Activated T-helper 17 cell treated with anti-CD3 and anti-CD28 coated beads, Interleukin-2, amount 50 U/mL, for 72 hours (primary cell): Measurements from ENCODE around the gene SARS1. TPM values are rescaled to one million over a fixed set of nuclear protein-coding genes. Genes with fewer than 3 reads are reported as not detected.

Source experiments
- ATAC-seq: fragments of 150-1000 bp; cut with Tn5 transposase; replicated peaks from 2 replicates; pipeline ENCODE4 v1.10.0; 2021; ENCODE audit warnings: mild to moderate bottlenecking, moderate library complexity
- H3K27ac Mint-ChIP-seq: one replicate; pipeline ENCODE4 v1.8.0; 2022; ENCODE audit warnings: mixed read lengths
- H3K27me3 Mint-ChIP-seq: one replicate; pipeline ENCODE4 v1.8.0; 2022; ENCODE audit warnings: mixed read lengths
- H3K36me3 Mint-ChIP-seq: one replicate; pipeline ENCODE4 v1.8.0; 2022; ENCODE audit warnings: low read depth, mild to moderate bottlenecking, mixed read lengths
- H3K4me1 Mint-ChIP-seq: one replicate; pipeline ENCODE4 v1.8.0; 2022; ENCODE audit warnings: mixed read lengths
- H3K4me3 Mint-ChIP-seq: one replicate; pipeline ENCODE4 v1.8.0; 2022; ENCODE audit warnings: mild to moderate bottlenecking, mixed read lengths
- H3K9me3 Mint-ChIP-seq: one replicate; pipeline ENCODE4 v1.8.0; 2022; ENCODE audit warnings: mixed read lengths
- total RNA-seq, 2 donors: library from RNA; stranded (reverse); gene quantifications; one replicate each; pipeline ENCODE4 v1.2.3, GENCODE V29; 2022

The SARS1 gene
- total RNA-seq, 2 donors from 2014 or later = 116 to 168 TPM

GRCh38 chr1:109229531-109230127, 15.9 kb downstream of the SARS1 start:
- H3K4me1 Mint-ChIP-seq = peaks cover 5% of the 10 kb centered on the region
- H3K36me3 Mint-ChIP-seq = peaks cover 99% of the 10 kb centered on the region

DNA sequence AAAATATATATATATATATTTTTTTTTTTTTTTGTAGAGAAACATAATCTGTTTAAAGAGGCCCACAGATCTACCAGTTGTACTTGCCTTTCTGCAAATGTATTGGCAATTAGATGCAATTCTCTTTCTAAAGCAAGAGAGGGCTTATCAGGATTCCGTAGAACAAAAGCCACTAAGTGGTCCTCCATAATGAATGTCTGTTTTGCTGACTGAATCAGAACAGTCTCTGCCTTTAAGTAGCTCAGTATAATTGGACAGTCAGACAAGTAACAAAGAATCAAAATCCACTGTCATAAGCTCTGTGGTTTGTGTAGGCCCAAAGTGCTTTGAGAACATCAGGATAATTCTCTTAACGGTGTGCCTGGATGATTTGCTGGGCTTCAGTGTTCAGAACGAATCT, 17.3 kb downstream of the SARS1 start:
- Mint-ChIP-seq H3K27ac (no peak overlapping the region), H3K36me3 (peaks cover 99% of the 10 kb centered on the region), H3K27me3 (no peaks in the 10 kb centered on the region), H3K4me1 (peaks cover 5% of the 10 kb centered on the region), H3K4me3 (no peak overlapping the region), H3K9me3 (no peaks in the 10 kb centered on the region)
- no peak for ATAC-seq

More at GRCh38 chr1:109229531-109230127, 15.9 kb downstream of the SARS1 start:
- no peak overlapping the region for H3K27ac Mint-ChIP-seq
- ATAC-seq = no peak
- H3K9me3 Mint-ChIP-seq = no peaks in the 10 kb centered on the region
- no peak overlapping the region for H3K4me3 Mint-ChIP-seq
- H3K27me3 Mint-ChIP-seq = no peaks in the 10 kb centered on the region

DNA sequence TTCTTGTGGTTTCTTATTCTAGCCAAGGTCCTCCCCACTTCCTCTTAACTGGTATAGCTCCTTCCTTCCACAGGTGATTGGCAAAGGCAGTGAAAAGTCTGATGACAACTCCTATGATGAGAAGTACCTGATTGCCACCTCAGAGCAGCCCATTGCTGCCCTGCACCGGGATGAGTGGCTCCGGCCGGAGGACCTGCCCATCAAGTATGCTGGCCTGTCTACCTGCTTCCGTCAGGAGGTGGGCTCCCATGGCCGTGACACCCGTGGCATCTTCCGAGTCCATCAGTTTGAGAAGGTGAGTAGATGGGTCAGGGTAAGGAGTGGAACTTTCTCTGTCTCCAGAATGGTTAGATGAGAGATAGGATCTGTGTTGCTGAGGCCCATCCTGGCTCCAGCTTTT, 21.4 kb downstream of the SARS1 start:
- H3K9me3 Mint-ChIP-seq = no peaks in the 10 kb centered on the region
- peaks cover 90% of the 10 kb centered on the region for H3K36me3 Mint-ChIP-seq
- H3K4me1 Mint-ChIP-seq = peaks cover 5% of the 10 kb centered on the region
- no peaks in the 10 kb centered on the region for H3K27me3 Mint-ChIP-seq
- ATAC-seq = no peak
- H3K4me3 Mint-ChIP-seq = no peak overlapping the region
- peak overlapping the region; percentile 10 for H3K27ac Mint-ChIP-seq

GRCh38 chr1:109237512-109237911, 23.8 kb downstream of the SARS1 start:
- Mint-ChIP-seq H3K4me1 (peaks cover 12% of the 10 kb centered on the region), H3K4me3 (no peak overlapping the region), H3K9me3 (no peaks in the 10 kb centered on the region), H3K36me3 (peaks cover 66% of the 10 kb centered on the region), H3K27me3 (peaks cover 3% of the 10 kb centered on the region), H3K27ac (peak overlapping the region; percentile 41)
- ATAC-seq = no peak

GRCh38 chr1:109238382-109238781, 24.7 kb downstream of the SARS1 start:
- H3K36me3 Mint-ChIP-seq = peaks cover 58% of the 10 kb centered on the region
- no peak for ATAC-seq
- peaks cover 12% of the 10 kb centered on the region for H3K4me1 Mint-ChIP-seq
- no peak overlapping the region for H3K4me3 Mint-ChIP-seq
- no peak overlapping the region for H3K27ac Mint-ChIP-seq
- H3K27me3 Mint-ChIP-seq = peaks cover 5% of the 10 kb centered on the region
- no peaks in the 10 kb centered on the region for H3K9me3 Mint-ChIP-seq

DNA sequence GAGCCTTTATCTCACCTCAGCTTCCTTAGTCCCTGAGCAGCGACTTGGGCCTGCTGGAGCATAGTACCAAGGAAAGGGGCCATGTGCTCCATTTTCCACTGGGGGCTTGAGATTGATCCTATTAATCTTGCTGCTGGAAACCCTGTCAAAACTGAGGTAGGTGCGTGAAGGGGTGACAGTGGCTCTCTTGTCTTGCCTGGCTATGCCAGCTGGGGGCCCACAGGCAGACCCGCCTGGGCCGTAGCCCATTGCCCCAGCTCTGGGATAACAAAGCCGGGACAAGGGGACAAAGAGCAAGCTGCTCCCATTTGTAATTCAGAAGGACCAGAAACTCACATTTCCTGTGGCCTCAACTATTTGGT, 25.3 kb downstream of the SARS1 start:
- Mint-ChIP-seq H3K4me1 (peaks cover 12% of the 10 kb centered on the region), H3K9me3 (no peaks in the 10 kb centered on the region), H3K36me3 (peaks cover 51% of the 10 kb centered on the region), H3K27me3 (peaks cover 5% of the 10 kb centered on the region), H3K4me3 (no peak overlapping the region), H3K27ac (no peak overlapping the region)
- no peak for ATAC-seq

DNA sequence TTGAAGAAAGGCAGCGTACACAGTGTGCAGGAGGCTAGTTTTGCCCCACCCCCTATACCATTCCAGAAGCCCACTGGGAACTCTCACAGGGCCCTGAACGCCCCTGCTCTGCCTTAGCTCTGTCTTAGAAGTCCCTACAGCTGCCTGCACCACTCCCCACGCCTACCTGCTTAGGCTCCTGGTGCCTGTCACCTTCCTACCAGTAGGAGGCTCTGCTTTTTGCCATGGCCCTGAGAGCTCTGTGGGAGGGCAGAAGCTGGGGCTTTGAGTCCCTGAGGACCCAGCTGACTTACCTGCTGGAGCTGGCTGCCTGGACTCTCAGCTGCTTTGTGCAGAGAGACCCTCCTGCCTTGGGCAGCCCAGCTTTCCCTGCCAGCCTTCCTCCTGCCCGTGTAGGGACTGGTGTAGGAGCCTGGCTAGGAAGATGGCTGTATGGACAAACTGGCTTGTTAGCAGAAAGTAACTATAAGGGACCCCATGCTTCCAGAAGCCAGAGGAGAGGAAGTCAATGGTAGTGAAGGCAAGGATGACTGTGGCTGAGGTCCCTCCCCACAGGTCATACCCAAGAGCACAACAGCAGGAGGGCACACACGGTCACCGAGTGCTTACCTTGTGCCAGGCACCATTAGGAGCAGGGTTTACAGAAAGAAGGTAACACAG, 25.8 kb downstream of the SARS1 start:
- peaks cover 9% of the 10 kb centered on the region for H3K27me3 Mint-ChIP-seq
- no peaks in the 10 kb centered on the region for H3K9me3 Mint-ChIP-seq
- peak overlapping the region; percentile 39 for H3K27ac Mint-ChIP-seq
- H3K36me3 Mint-ChIP-seq = peaks cover 46% of the 10 kb centered on the region
- no peak overlapping the region for H3K4me3 Mint-ChIP-seq
- peak; percentile 73 for ATAC-seq
- peaks cover 12% of the 10 kb centered on the region for H3K4me1 Mint-ChIP-seq

- ATAC-seq = peak; percentile 28
- Mint-ChIP-seq H3K9me3 (no peaks in the 10 kb centered on the region), H3K36me3 (peaks cover 37% of the 10 kb centered on the region), H3K27me3 (peaks cover 9% of the 10 kb centered on the region), H3K4me3 (no peak overlapping the region), H3K27ac (peak overlapping the region; percentile 39), H3K4me1 (peaks cover 12% of the 10 kb centered on the region)
Measured at GRCh38 chr1:109240158-109241152, 26.7 kb downstream of the SARS1 start.

GRCh38 chr1:109241344-109241743, 27.6 kb downstream of the SARS1 start:
- peaks cover 10% of the 10 kb centered on the region for H3K27me3 Mint-ChIP-seq
- peaks cover 28% of the 10 kb centered on the region for H3K36me3 Mint-ChIP-seq
- no peak for ATAC-seq
- H3K4me1 Mint-ChIP-seq = peaks cover 12% of the 10 kb centered on the region
- H3K4me3 Mint-ChIP-seq = no peak overlapping the region
- H3K9me3 Mint-ChIP-seq = no peaks in the 10 kb centered on the region
- no peak overlapping the region for H3K27ac Mint-ChIP-seq

- Mint-ChIP-seq H3K4me3 (no peak overlapping the region), H3K27ac (peak overlapping the region; percentile 24), H3K36me3 (peaks cover 23% of the 10 kb centered on the region), H3K9me3 (no peaks in the 10 kb centered on the region), H3K4me1 (peaks cover 12% of the 10 kb centered on the region), H3K27me3 (peaks cover 14% of the 10 kb centered on the region)
- ATAC-seq = no peak
Measured at GRCh38 chr1:109241841-109242345, 28.2 kb downstream of the SARS1 start.

- H3K4me1 Mint-ChIP-seq = peaks cover 12% of the 10 kb centered on the region
- H3K4me3 Mint-ChIP-seq = no peak overlapping the region
- H3K9me3 Mint-ChIP-seq = no peaks in the 10 kb centered on the region
- H3K36me3 Mint-ChIP-seq = peaks cover 18% of the 10 kb centered on the region
- H3K27ac Mint-ChIP-seq = peak overlapping the region; percentile 24
- ATAC-seq = no peak
- H3K27me3 Mint-ChIP-seq = peaks cover 14% of the 10 kb centered on the region
Measured at GRCh38 chr1:109242387-109242786, 28.7 kb downstream of the SARS1 start.

- Mint-ChIP-seq H3K4me3 (no peak overlapping the region), H3K27ac (no peak overlapping the region), H3K9me3 (no peaks in the 10 kb centered on the region), H3K27me3 (peaks cover 14% of the 10 kb centered on the region), H3K4me1 (peaks cover 12% of the 10 kb centered on the region), H3K36me3 (peaks cover 9% of the 10 kb centered on the region)
- ATAC-seq = no peak
Measured at GRCh38 chr1:109243221-109243620, 29.5 kb downstream of the SARS1 start.

- no peak overlapping the region for H3K4me3 Mint-ChIP-seq
- H3K4me1 Mint-ChIP-seq = peaks cover 12% of the 10 kb centered on the region
- peaks cover 1% of the 10 kb centered on the region for H3K36me3 Mint-ChIP-seq
- no peak for ATAC-seq
- no peaks in the 10 kb centered on the region for H3K9me3 Mint-ChIP-seq
- peaks cover 14% of the 10 kb centered on the region for H3K27me3 Mint-ChIP-seq
- H3K27ac Mint-ChIP-seq = no peak overlapping the region
Measured at GRCh38 chr1:109243860-109244552, 30.3 kb downstream of the SARS1 start.

- no peaks in the 10 kb centered on the region for H3K36me3 Mint-ChIP-seq
- no peak for ATAC-seq
- no peaks in the 10 kb centered on the region for H3K9me3 Mint-ChIP-seq
- H3K27ac Mint-ChIP-seq = no peak overlapping the region
- H3K4me1 Mint-ChIP-seq = peaks cover 12% of the 10 kb centered on the region
- H3K4me3 Mint-ChIP-seq = no peak overlapping the region
- peaks cover 14% of the 10 kb centered on the region for H3K27me3 Mint-ChIP-seq
Measured at GRCh38 chr1:109246141-109246551, 32.4 kb downstream of the SARS1 start.
